Measurements from ENCODE around the gene SSNA1.

GRCh38 chr9:137215196-137215986, 26.9 kb downstream of the SSNA1 start:
- TF ChIP-seq, protein P1, sequence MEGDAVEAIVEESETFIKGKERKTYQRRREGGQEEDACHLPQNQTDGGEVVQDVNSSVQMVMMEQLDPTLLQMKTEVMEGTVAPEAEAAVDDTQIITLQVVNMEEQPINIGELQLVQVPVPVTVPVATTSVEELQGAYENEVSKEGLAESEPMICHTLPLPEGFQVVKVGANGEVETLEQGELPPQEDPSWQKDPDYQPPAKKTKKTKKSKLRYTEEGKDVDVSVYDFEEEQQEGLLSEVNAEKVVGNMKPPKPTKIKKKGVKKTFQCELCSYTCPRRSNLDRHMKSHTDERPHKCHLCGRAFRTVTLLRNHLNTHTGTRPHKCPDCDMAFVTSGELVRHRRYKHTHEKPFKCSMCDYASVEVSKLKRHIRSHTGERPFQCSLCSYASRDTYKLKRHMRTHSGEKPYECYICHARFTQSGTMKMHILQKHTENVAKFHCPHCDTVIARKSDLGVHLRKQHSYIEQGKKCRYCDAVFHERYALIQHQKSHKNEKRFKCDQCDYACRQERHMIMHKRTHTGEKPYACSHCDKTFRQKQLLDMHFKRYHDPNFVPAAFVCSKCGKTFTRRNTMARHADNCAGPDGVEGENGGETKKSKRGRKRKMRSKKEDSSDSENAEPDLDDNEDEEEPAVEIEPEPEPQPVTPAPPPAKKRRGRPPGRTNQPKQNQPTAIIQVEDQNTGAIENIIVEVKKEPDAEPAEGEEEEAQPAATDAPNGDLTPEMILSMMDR (IDR thresholded peaks at IDR 0.05) = no peak
- no peak for TF ChIP-seq POLR2A (IDR thresholded peaks at IDR 0.05)
